GM23338 (cell line): ENCODE measurements around the gene HCFC1. TPM values are rescaled to one million over a fixed set of nuclear protein-coding genes. Genes with fewer than 3 reads are reported as not detected.
A peak's percentile ranks its signal among the peaks of the same experiment; 100 is the strongest.

ENCODE experiments used
- ATAC-seq: fragments of 200-7000 bp; cut with Tn5 transposase; 3 replicates; pipeline ENCODE4 v1.9.1; 2020
- DNase-seq: peaks from one replicate; pipeline ENCODE4 v3.0.0-alpha.2; 2015; ENCODE audit warnings: low spot score
- H2AFZ ChIP-seq: fragments of 200-600 bp; sonication (generic); 2 replicates; pipeline ENCODE4 v1.8.0; 2016; ENCODE audit warnings: antibody characterized with exemption, mild to moderate bottlenecking, moderate library complexity
- H3F3A ChIP-seq: fragments of 200-600 bp; sonication (generic); replicated peaks from 2 replicates; pipeline ENCODE4 v1.8.0; 2017; ENCODE audit warnings: antibody characterized with exemption, mixed run types, low read depth
- H3K27ac ChIP-seq: fragments of 200-600 bp; sonication (generic); 2 replicates; pipeline ENCODE4 v1.6.1; 2016; ENCODE audit warnings: low read depth
- H3K27me3 ChIP-seq: fragments of 200-600 bp; sonication (generic); 2 replicates; pipeline ENCODE4 v1.8.0; 2016; ENCODE audit warnings: mild to moderate bottlenecking, mixed run types, moderate library complexity; ENCODE audit not compliant: insufficient read depth
- H3K36me3 ChIP-seq: fragments of 200-600 bp; sonication (generic); 2 replicates; pipeline ENCODE4 v1.8.0; 2016; ENCODE audit warnings: mild to moderate bottlenecking; ENCODE audit not compliant: insufficient read depth
- H3K4me1 ChIP-seq: fragments of 200-600 bp; sonication (generic); 2 replicates; pipeline ENCODE4 v1.8.0; 2016; ENCODE audit warnings: mild to moderate bottlenecking, moderate library complexity; ENCODE audit not compliant: insufficient read depth
- H3K4me2 ChIP-seq: fragments of 200-600 bp; sonication (generic); 2 replicates; pipeline ENCODE4 v1.7.1; 2017; ENCODE audit warnings: mixed run types
- H3K4me3 ChIP-seq: fragments of 200-600 bp; sonication (generic); 2 replicates; pipeline ENCODE4 v1.6.1; 2016; ENCODE audit warnings: mixed run types
- H3K79me2 ChIP-seq: fragments of 200-600 bp; sonication (generic); replicated peaks from 2 replicates; pipeline ENCODE4 v1.8.0; 2017; ENCODE audit warnings: mild to moderate bottlenecking; ENCODE audit not compliant: insufficient read depth
- H3K9me2 ChIP-seq: fragments of 200-600 bp; sonication (generic); 2 replicates; pipeline ENCODE4 v1.8.0; 2017; ENCODE audit not compliant: insufficient read depth
- H4K20me1 ChIP-seq: fragments of 200-600 bp; sonication (generic); replicated peaks from 2 replicates; pipeline ENCODE4 v1.8.0; 2017; ENCODE audit warnings: mild to moderate bottlenecking; ENCODE audit not compliant: insufficient read depth
- H3K27ac Mint-ChIP-seq: 2 replicates; pipeline ENCODE4 v1.8.0; 2020; ENCODE audit warnings: inconsistent platforms, mild to moderate bottlenecking, moderate library complexity, mixed read lengths
- H3K27me3 Mint-ChIP-seq: 3 replicates; pipeline ENCODE4 v1.8.0; 2022; ENCODE audit warnings: low read depth, mild to moderate bottlenecking, moderate library complexity, mixed read lengths, inconsistent platforms; ENCODE audit not compliant: insufficient read depth, poor library complexity
- H3K36me3 Mint-ChIP-seq: 3 replicates; pipeline ENCODE4 v1.8.0; 2021; ENCODE audit warnings: low read depth, mild to moderate bottlenecking, inconsistent platforms, moderate library complexity, mixed read lengths
- H3K4me1 Mint-ChIP-seq: 3 replicates; pipeline ENCODE4 v1.8.0; 2020; ENCODE audit warnings: mild to moderate bottlenecking, inconsistent platforms, mixed read lengths
- H3K4me3 Mint-ChIP-seq: 3 replicates; pipeline ENCODE4 v1.8.0; 2021; ENCODE audit warnings: moderate library complexity, mild to moderate bottlenecking, inconsistent platforms, mixed read lengths
- H3K9me3 Mint-ChIP-seq: 3 replicates; pipeline ENCODE4 v1.8.0; 2020; ENCODE audit warnings: moderate library complexity, mild to moderate bottlenecking, inconsistent platforms, mixed read lengths
- CREB1 ChIP-seq: fragments of 250-450 bp; sonication (Bioruptor Pico); IDR thresholded peaks from 2 replicates; pipeline ENCODE4 v1.5.0; 2020; ENCODE audit warnings: low read depth, mild to moderate bottlenecking, moderate library complexity
- EZH2 ChIP-seq: fragments of 200-600 bp; sonication (generic); IDR thresholded peaks from one replicate; pipeline ENCODE4 v1.8.0; 2017; ENCODE audit warnings: antibody characterized with exemption, mild to moderate bottlenecking, low read depth; ENCODE audit not compliant: unreplicated experiment
- JUNB ChIP-seq: IDR thresholded peaks from one replicate; pipeline ENCODE4 v1.6.1; 2016; ENCODE audit warnings: antibody characterized with exemption; ENCODE audit not compliant: unreplicated experiment
- POLR2AphosphoS5 ChIP-seq: IDR thresholded peaks from 2 replicates; pipeline ENCODE4 v1.6.1; 2016; ENCODE audit warnings: antibody characterized with exemption, low read depth
- STAT1 ChIP-seq: IDR thresholded peaks from one replicate; pipeline ENCODE4 v1.6.1; 2016; ENCODE audit warnings: antibody characterized with exemption; ENCODE audit not compliant: unreplicated experiment
- ZNF114 ChIP-seq: fragments of 250-450 bp; sonication (Bioruptor Pico); IDR thresholded peaks from 2 replicates; pipeline ENCODE4 v1.5.0; 2020; ENCODE audit warnings: mild to moderate bottlenecking, moderate library complexity
- ZNF331 ChIP-seq: fragments of 250-450 bp; sonication (Bioruptor Pico); IDR thresholded peaks from 2 replicates; pipeline ENCODE4 v1.5.0; 2020; ENCODE audit warnings: low read depth, mild to moderate bottlenecking, moderate library complexity
- polyA plus RNA-seq: library from polyadenylated mRNA; unstranded; fragments of >200 nt; fragmentation: Nextera tagmentation; extraction: Ambion mirVana; gene quantifications from 2 replicates; pipeline ENCODE4 v1.2.1, GENCODE V29; 2016
- total RNA-seq: library from RNA; depleted of rRNA; stranded (reverse); fragments of >200 nt; shearing (Covaris generic); gene quantifications from 2 replicates; pipeline ENCODE4 v1.2.3, GENCODE V29; 2014
- TF ChIP-seq, protein P1 (sequence below), 2 experiments: fragments of 200-600 bp in 1 of 2; sonication (generic) in 1 of 2; conservative IDR thresholded peaks; 2 replicates each; pipeline versions ENCODE4 v1.5.1 to v1.6.1; 2016 to 2017; ENCODE audit warnings: antibody characterized with exemption in 2 of 2, low read depth in 2 of 2, mild to moderate bottlenecking in 2 of 2, moderate library complexity in 1 of 2
- TF ChIP-seq, protein P2 (sequence below): IDR thresholded peaks from one replicate; pipeline ENCODE4 v1.6.1; 2018; ENCODE audit warnings: antibody characterized with exemption; ENCODE audit not compliant: unreplicated experiment
- TF ChIP-seq, protein P3 (sequence below): IDR thresholded peaks from 2 replicates; pipeline ENCODE4 v1.6.1; 2016; ENCODE audit warnings: antibody characterized with exemption

HCFC1 gene
- total and polyA plus RNA-seq, 2 experiments from 2014 or later: 33.0 to 188 TPM

DNA sequence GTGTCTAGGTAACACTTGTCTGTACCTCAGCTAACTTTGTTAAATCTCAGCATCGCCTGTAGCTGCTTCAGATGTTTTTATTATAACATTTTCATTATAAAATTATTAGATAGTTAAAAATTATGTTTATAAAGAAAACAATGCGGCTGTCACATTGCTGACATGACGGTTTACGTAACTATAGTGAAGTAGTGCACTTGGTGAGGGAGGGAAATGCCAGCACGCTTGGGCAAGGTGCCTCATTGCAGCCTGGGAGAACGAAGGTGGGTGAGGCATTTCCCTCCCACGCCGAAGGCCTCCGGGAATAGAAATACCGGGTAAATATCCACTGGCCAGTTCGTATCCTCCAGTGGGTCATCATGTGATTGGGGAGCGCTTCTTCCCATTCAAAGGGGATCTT lies 16.9 kb upstream of the HCFC1 start:
- Histone ChIP-seq H3K4me3 (no peak overlapping the region), H3K9me2 (no peaks in the 10 kb centered on the region), H2AFZ (no peak overlapping the region), H3K36me3 (no peaks in the 10 kb centered on the region), H3K4me2 (no peak overlapping the region), H3K4me1 (no peaks in the 10 kb centered on the region), H4K20me1 (no peaks in the 10 kb centered on the region), H3K79me2 (no peaks in the 10 kb centered on the region), H3K27ac (no peak overlapping the region), H3K27me3 (no peaks in the 10 kb centered on the region), H3F3A (no peaks in the 10 kb centered on the region)
- no peak for DNase-seq
- TF ChIP-seq EZH2 (no peak), STAT1 (no peak)
- TF ChIP-seq, protein P1, sequence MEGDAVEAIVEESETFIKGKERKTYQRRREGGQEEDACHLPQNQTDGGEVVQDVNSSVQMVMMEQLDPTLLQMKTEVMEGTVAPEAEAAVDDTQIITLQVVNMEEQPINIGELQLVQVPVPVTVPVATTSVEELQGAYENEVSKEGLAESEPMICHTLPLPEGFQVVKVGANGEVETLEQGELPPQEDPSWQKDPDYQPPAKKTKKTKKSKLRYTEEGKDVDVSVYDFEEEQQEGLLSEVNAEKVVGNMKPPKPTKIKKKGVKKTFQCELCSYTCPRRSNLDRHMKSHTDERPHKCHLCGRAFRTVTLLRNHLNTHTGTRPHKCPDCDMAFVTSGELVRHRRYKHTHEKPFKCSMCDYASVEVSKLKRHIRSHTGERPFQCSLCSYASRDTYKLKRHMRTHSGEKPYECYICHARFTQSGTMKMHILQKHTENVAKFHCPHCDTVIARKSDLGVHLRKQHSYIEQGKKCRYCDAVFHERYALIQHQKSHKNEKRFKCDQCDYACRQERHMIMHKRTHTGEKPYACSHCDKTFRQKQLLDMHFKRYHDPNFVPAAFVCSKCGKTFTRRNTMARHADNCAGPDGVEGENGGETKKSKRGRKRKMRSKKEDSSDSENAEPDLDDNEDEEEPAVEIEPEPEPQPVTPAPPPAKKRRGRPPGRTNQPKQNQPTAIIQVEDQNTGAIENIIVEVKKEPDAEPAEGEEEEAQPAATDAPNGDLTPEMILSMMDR (conservative IDR thresholded peaks at IDR 0.05; ENCODE audit: low read depth in 2 of 2): no peak
- TF ChIP-seq, protein P2, sequence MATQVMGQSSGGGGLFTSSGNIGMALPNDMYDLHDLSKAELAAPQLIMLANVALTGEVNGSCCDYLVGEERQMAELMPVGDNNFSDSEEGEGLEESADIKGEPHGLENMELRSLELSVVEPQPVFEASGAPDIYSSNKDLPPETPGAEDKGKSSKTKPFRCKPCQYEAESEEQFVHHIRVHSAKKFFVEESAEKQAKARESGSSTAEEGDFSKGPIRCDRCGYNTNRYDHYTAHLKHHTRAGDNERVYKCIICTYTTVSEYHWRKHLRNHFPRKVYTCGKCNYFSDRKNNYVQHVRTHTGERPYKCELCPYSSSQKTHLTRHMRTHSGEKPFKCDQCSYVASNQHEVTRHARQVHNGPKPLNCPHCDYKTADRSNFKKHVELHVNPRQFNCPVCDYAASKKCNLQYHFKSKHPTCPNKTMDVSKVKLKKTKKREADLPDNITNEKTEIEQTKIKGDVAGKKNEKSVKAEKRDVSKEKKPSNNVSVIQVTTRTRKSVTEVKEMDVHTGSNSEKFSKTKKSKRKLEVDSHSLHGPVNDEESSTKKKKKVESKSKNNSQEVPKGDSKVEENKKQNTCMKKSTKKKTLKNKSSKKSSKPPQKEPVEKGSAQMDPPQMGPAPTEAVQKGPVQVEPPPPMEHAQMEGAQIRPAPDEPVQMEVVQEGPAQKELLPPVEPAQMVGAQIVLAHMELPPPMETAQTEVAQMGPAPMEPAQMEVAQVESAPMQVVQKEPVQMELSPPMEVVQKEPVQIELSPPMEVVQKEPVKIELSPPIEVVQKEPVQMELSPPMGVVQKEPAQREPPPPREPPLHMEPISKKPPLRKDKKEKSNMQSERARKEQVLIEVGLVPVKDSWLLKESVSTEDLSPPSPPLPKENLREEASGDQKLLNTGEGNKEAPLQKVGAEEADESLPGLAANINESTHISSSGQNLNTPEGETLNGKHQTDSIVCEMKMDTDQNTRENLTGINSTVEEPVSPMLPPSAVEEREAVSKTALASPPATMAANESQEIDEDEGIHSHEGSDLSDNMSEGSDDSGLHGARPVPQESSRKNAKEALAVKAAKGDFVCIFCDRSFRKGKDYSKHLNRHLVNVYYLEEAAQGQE: no peak
- H3K27ac Mint-ChIP-seq: no peak overlapping the region
- peaks cover 4% of the 10 kb centered on the region; the same call in 1 of the 3 replicates for H3K4me1 Mint-ChIP-seq
- H3K4me3 Mint-ChIP-seq: no peak overlapping the region
- H3K36me3 Mint-ChIP-seq: no peaks in the 10 kb centered on the region
- peaks cover 2% of the 10 kb centered on the region for H3K27me3 Mint-ChIP-seq
- H3K9me3 Mint-ChIP-seq: no peaks in the 10 kb centered on the region
- ATAC-seq: no peak

DNA sequence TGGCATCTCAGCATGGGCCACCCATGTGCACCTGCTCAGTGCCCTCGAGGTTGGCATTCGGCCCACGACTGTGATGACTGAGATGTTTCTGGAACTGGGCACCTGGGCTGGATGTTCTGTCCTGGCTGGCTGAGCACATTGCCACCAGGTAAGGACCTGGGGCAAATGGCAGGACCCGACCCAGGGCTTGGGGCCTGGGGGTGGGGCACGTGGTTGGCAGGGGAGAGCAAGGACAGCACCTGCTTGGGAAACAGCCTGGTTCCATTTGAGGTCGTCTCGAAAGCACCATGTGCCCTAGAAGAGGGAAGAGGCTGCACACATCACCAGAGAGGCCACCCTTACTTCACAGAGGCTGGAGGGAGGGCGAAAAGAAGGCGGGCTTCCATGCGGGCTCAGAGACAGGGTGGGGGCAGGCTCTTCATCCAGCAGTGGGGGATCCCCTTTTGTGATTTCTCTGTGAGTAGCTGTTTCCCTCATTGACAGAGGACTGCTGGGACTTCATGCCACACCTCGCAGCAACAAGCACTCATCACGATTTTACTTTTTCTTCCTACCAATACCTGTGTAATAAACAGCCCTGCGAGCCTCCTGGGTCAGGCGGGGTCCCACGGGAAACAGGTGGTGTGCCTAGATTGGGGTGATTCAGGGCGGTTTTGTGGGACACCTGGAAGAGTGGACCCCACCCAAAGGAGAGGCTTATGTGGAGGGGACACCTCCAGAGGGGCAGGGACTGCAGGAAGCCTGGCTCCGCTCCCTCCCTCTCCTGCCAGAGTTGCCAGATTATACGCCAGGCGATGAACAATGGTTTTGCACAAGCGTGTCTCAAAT lies 12.9 kb upstream of the HCFC1 start:
- H3F3A ChIP-seq: no peaks in the 10 kb centered on the region
- H3K27me3 ChIP-seq: no peaks in the 10 kb centered on the region
- H2AFZ ChIP-seq: no peak overlapping the region
- no peak overlapping the region for H3K4me2 ChIP-seq
- H3K27ac ChIP-seq: no peak overlapping the region
- H3K4me1 ChIP-seq: no peaks in the 10 kb centered on the region
- H3K27ac Mint-ChIP-seq: peak overlapping the region; percentile 65; the same call in 1 of the 2 replicates
- H3K4me1 Mint-ChIP-seq: peaks cover 9% of the 10 kb centered on the region; the same call in 2 of the 3 replicates
- ATAC-seq (no peak), DNase-seq (no peak)
- H3K36me3 Mint-ChIP-seq: no peaks in the 10 kb centered on the region
- H3K36me3 ChIP-seq: no peaks in the 10 kb centered on the region
- no peaks in the 10 kb centered on the region for H4K20me1 ChIP-seq
- H3K4me3 Mint-ChIP-seq: no peak overlapping the region
- no peak overlapping the region for H3K4me3 ChIP-seq
- H3K9me3 Mint-ChIP-seq: no peaks in the 10 kb centered on the region
- peaks cover 2% of the 10 kb centered on the region for H3K27me3 Mint-ChIP-seq
- H3K9me2 ChIP-seq: no peaks in the 10 kb centered on the region
- H3K79me2 ChIP-seq: no peaks in the 10 kb centered on the region
- TF ChIP-seq CREB1 (CRISPR knock-in tag) (no peak), JUNB (no peak), EZH2 (no peak), ZNF331 (CRISPR knock-in tag) (no peak), POLR2AphosphoS5 (no peak), ZNF114 (CRISPR knock-in tag) (no peak), STAT1 (no peak)
- TF ChIP-seq, protein P3, sequence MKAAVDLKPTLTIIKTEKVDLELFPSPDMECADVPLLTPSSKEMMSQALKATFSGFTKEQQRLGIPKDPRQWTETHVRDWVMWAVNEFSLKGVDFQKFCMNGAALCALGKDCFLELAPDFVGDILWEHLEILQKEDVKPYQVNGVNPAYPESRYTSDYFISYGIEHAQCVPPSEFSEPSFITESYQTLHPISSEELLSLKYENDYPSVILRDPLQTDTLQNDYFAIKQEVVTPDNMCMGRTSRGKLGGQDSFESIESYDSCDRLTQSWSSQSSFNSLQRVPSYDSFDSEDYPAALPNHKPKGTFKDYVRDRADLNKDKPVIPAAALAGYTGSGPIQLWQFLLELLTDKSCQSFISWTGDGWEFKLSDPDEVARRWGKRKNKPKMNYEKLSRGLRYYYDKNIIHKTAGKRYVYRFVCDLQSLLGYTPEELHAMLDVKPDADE: no peak
- TF ChIP-seq, protein P2: no peak
- TF ChIP-seq, protein P1 (conservative IDR thresholded peaks at IDR 0.05; ENCODE audit: low read depth in 2 of 2): no peak
